Lower lobe of right lung (tissue), 2 donors: Measurements from ENCODE around the gene PKNOX2. TPM values are rescaled to one million over a fixed set of nuclear protein-coding genes. Genes with fewer than 3 reads are reported as not detected.

ENCODE experiments used
- ATAC-seq, 2 donors: fragments of 200-7000 bp; cut with Tn5 transposase; one replicate each; pipeline ENCODE4 v1.9.1; 2020 to 2022; ENCODE audit warnings: mild to moderate bottlenecking in 2 of 2, moderate library complexity in 2 of 2
- DNase-seq: peaks from one replicate; pipeline ENCODE4 v3.0.0-alpha.2; 2020
- H3K27ac ChIP-seq: fragments of 200-600 bp; one replicate; pipeline ENCODE4 v1.8.0; 2022
- H3K27me3 ChIP-seq: fragments of 200-600 bp; one replicate; pipeline ENCODE4 v1.8.0; 2022; ENCODE audit warnings: low read depth
- H3K36me3 ChIP-seq: fragments of 200-600 bp; one replicate; pipeline ENCODE4 v1.8.0; 2022; ENCODE audit warnings: mild to moderate bottlenecking
- H3K4me1 ChIP-seq: fragments of 200-600 bp; one replicate; pipeline ENCODE4 v1.8.0; 2022
- H3K4me3 ChIP-seq: fragments of 200-600 bp; one replicate; pipeline ENCODE4 v1.8.0; 2022; ENCODE audit warnings: mild to moderate bottlenecking
- H3K9me3 ChIP-seq: fragments of 200-600 bp; one replicate; pipeline ENCODE4 v1.8.0; 2022
- intact Hi-C: fragments of 100-400 bp; cut with DNase I; formaldehyde crosslinking; loops from one replicate; pipeline ENCODE4 v1.11.0; 2022
- total RNA-seq: library from RNA; stranded (reverse); fragmentation: NEBNext Ultra II Directional; extraction: Animal tissue kit (Norgen Biotek cat#: 25700); gene quantifications from one replicate; pipeline ENCODE4 v1.2.1, GENCODE V29; 2021
- TF ChIP-seq, protein P1 (sequence below): fragments of 200-600 bp; IDR thresholded peaks from one replicate; pipeline ENCODE4 v1.8.0; 2022; ENCODE audit warnings: antibody characterized with exemption, mild to moderate bottlenecking
- donor health status: DM: no; HTN: yes; CAD: no; lungs with severe emphysema.

The PKNOX2 gene
- total RNA-seq, 1 donor from 2014 or later, result 14.4 TPM

DNA sequence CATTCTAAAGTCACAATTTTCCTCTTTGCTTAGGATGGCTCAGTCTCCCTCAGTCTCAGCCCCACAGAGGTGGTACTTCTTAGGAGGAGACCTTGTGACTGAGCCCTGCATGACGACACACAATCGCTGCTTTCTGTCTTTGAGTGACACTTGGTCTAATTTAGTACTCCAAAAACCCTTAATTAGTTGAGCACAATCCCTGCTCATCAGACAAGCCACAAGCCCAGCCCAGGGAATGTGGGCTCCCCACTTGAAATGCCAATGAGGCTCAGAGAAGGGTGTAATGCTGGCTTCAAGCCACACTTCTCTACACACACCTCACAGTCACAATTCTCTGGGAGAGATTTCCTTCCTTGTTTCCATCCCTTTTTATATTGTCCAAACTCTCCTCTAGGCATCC lies 229.7 kb downstream of the PKNOX2 start:
- Histone ChIP-seq H3K36me3 (no peaks in the 10 kb centered on the region), H3K4me3 (no peak overlapping the region), H3K9me3 (no peaks in the 10 kb centered on the region), H3K27me3 (peaks cover 6% of the 10 kb centered on the region), H3K4me1 (peaks cover 19% of the 10 kb centered on the region), H3K27ac (no peak overlapping the region)
- DNase-seq (no peak), ATAC-seq (no peak)
- TF ChIP-seq, protein P1, sequence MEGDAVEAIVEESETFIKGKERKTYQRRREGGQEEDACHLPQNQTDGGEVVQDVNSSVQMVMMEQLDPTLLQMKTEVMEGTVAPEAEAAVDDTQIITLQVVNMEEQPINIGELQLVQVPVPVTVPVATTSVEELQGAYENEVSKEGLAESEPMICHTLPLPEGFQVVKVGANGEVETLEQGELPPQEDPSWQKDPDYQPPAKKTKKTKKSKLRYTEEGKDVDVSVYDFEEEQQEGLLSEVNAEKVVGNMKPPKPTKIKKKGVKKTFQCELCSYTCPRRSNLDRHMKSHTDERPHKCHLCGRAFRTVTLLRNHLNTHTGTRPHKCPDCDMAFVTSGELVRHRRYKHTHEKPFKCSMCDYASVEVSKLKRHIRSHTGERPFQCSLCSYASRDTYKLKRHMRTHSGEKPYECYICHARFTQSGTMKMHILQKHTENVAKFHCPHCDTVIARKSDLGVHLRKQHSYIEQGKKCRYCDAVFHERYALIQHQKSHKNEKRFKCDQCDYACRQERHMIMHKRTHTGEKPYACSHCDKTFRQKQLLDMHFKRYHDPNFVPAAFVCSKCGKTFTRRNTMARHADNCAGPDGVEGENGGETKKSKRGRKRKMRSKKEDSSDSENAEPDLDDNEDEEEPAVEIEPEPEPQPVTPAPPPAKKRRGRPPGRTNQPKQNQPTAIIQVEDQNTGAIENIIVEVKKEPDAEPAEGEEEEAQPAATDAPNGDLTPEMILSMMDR, result no peak
- intact Hi-C loops, result no loop called here

DNA sequence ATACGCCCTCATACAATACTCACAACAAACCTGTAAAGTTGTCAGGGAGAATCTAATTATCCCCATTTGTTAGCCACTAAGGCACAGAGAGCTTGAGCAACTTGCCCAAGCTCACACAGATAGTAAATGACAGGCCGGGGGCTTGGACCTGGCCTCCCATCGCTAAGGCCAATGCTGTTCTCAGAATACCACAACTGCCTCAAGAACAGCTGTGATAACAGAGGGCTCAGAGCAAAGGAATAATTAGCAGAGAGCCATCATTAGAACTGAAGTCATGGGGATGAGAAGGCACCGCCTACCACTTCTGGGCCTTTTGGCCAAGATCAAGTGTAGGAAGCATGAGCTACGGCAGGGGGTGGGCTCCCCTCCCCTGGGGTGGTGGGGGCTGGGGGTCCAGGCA lies 232.9 kb downstream of the PKNOX2 start:
- Histone ChIP-seq H3K4me3 (no peak overlapping the region), H3K9me3 (no peaks in the 10 kb centered on the region), H3K36me3 (no peaks in the 10 kb centered on the region), H3K4me1 (no peaks in the 10 kb centered on the region), H3K27ac (no peak overlapping the region), H3K27me3 (no peaks in the 10 kb centered on the region)
- DNase-seq (no peak), ATAC-seq (no peak)
- intact Hi-C loops, result no loop called here
- TF ChIP-seq, protein P1, result no peak

DNA sequence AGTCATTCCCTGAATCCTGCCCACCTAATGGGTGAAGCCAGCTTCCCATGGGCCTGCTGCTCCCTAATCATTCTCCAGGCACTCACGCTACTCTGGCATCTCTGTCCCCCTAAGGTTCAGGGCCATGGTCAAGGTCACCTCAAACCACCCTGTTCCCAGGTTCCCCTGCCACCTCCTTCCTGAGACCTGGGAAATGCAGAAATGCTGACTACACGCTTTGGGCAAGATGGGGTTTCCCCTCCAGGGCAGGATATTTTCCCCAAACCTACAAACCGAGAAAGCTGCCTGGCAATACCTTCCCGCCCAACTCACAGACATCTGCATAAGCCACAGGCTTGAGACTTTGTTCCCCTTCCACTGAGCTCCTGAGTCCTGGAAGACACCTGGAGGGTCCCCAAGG lies 233.9 kb downstream of the PKNOX2 start:
- intact Hi-C loops, result no loop called here
- H3K27ac ChIP-seq, result peak overlapping the region; percentile 49
- TF ChIP-seq, protein P1, result no peak
- H3K27me3 ChIP-seq, result no peaks in the 10 kb centered on the region
- H3K4me3 ChIP-seq, result no peak overlapping the region
- no peaks in the 10 kb centered on the region for H3K36me3 ChIP-seq
- no peaks in the 10 kb centered on the region for H3K4me1 ChIP-seq
- DNase-seq (no peak), ATAC-seq (no peak)
- no peaks in the 10 kb centered on the region for H3K9me3 ChIP-seq

DNA sequence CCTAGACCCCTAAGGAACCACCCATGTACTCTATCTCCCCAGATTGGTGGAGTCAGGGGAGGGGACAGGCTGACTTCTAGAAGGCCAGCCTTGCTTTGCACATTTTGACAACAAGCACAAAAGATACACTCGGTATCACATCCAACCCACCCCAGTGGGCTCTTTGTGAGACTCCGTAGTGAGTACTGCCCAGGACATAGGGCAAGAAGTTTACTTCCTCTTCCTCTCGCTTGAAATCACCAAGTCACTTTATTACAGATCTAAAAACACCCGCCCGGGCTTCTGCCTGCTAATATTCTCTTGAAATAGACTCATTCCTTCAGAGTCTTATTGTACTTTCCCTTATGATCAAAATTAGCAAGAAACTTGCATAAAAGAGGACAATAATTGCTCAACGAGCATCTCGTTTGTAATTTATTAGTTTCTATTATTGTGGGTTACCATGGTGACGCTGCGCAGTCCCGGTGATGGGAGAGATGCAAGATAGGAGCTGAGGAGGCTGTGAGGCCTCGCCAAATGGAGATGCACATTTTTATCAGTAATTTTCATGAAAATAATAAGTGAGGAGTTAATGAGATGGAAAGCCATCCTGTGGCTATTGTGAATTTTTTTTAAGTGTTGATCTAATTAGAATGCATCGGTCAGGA lies 234.6 kb downstream of the PKNOX2 start:
- H3K36me3 ChIP-seq, result no peaks in the 10 kb centered on the region
- no peaks in the 10 kb centered on the region for H3K27me3 ChIP-seq
- DNase-seq (no peak), ATAC-seq (no peak)
- no peak overlapping the region for H3K4me3 ChIP-seq
- TF ChIP-seq, protein P1, result no peak
- intact Hi-C loops, result no loop called here
- H3K9me3 ChIP-seq, result no peaks in the 10 kb centered on the region
- peak overlapping the region; percentile 49 for H3K27ac ChIP-seq
- no peaks in the 10 kb centered on the region for H3K4me1 ChIP-seq

DNA sequence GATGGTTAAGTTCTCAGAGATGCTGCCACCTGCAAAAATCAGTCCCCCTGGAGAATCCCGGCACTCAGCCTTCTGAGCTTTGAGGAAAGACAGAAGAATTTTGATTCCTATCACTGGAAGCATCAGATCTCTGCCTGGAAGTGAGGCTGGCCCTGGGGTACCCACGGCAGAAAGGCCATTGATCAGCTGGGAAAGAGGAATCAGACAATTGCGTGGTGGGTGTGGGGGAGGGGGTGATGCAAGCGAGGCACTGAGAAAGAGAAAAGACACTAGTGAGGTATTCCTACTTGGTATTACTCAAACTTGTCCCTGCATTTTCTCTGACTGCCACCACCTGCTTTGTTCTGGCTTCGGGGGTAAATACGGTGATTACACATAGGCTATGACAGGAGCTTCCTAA lies 235.4 kb downstream of the PKNOX2 start:
- Histone ChIP-seq H3K36me3 (no peaks in the 10 kb centered on the region), H3K4me3 (no peak overlapping the region), H3K4me1 (peaks cover 4% of the 10 kb centered on the region), H3K27ac (no peak overlapping the region), H3K27me3 (peaks cover 4% of the 10 kb centered on the region), H3K9me3 (no peaks in the 10 kb centered on the region)
- DNase-seq (no peak), ATAC-seq (no peak)
- TF ChIP-seq, protein P1, result no peak
- intact Hi-C loops, result loop anchor here (10.0 kb wide), 1 partner anchor 55 kb away; no protein-coding TSS in a partner anchor
